ENCODE data around the gene CCL16. TPM values are rescaled to one million over a fixed set of nuclear protein-coding genes. Genes with fewer than 3 reads are reported as not detected.
"Not testable (repeated sequence)": the region's sequence is repeated elsewhere in the genome, so short reads cannot be mapped to it uniquely, and the experiment has no call there.

CCL16 gene
- total RNA-seq, 2 experiments from 2014 or later, result not detected

DNA sequence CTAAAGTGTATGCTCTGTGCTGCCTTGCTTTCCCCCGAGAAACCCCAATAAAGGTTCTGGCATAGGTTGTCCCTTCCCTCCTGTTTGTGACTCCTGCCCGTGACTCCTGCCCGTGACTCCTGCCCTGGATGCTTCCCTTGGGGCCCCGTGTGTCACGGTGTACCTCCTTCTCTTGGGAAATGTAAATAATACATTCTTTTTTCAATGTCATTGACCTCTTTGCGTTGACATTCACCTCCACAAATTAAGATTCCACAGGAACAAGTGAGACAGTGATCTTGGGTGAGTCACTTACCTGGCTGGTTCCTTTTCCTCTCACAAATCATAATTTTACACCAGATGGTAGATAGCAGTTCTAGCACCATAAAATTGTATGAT, 19.4 kb upstream of the CCL16 start:
- H3K36me3 ChIP-seq (ENCODE audit: insufficient read depth, low read length), result no peaks in the 10 kb centered on the region
- ChIA-PET POLR2A (interaction anchor here (1.3 kb wide), 1 partner anchor 27 kb away, joined by 8 read pairs; no protein-coding TSS in a partner anchor), CTCF (ENCODE audit: unreplicated experiment) (no interaction called here)
- H3K9me3 ChIP-seq (ENCODE audit: low read length), result no peaks in the 10 kb centered on the region
- intact Hi-C loops (cut with micrococcal nuclease; ENCODE audit: unreplicated experiment), result no loop called here
- DNase-seq (ENCODE audit: low spot score), result no peak
- no peak overlapping the region for H2AFZ ChIP-seq (ENCODE audit: low read length)
- H3K9me2 ChIP-seq (ENCODE audit: insufficient read depth, low read length), result no peaks in the 10 kb centered on the region
- H3K79me2 ChIP-seq (ENCODE audit: insufficient read depth, low read depth, low read length), result no peaks in the 10 kb centered on the region
- TF ChIP-seq EZH2phosphoT487 (IDR thresholded peaks at IDR 0.05; ENCODE audit: borderline replicate concordance, low read depth, low read length) (no peak), CTCF (conservative IDR thresholded peaks at IDR 0.05; ENCODE audit: low read length) (no peak)
- no peaks in the 10 kb centered on the region for H3K4me1 ChIP-seq (ENCODE audit: insufficient read depth, low read length, poor library complexity, severe bottlenecking)
- H3K4me2 ChIP-seq (ENCODE audit: low read length), result no peak overlapping the region
- no peaks in the 10 kb centered on the region for H4K20me1 ChIP-seq (ENCODE audit: insufficient read depth, low read length)
- BruUV-seq (replicated peaks), result no TSS peak
- H3K4me3 ChIP-seq (ENCODE audit: low read depth, low read length, poor library complexity, severe bottlenecking), result no peak overlapping the region
- no peak overlapping the region for H3K27ac ChIP-seq (ENCODE audit: low read depth, low read length, poor library complexity, severe bottlenecking)

- H3K4me2 ChIP-seq (ENCODE audit: low read length), result no peak overlapping the region
- no peaks in the 10 kb centered on the region for H3K9me2 ChIP-seq (ENCODE audit: insufficient read depth, low read length)
- no peaks in the 10 kb centered on the region for H3K79me2 ChIP-seq (ENCODE audit: insufficient read depth, low read depth, low read length)
- BruUV-seq (replicated peaks), result no TSS peak
- no peak overlapping the region for H3K27ac ChIP-seq (ENCODE audit: low read depth, low read length, poor library complexity, severe bottlenecking)
- TF ChIP-seq CTCF (conservative IDR thresholded peaks at IDR 0.05; ENCODE audit: low read length), result no peak
- no peak for TF ChIP-seq EZH2phosphoT487 (IDR thresholded peaks at IDR 0.05; ENCODE audit: borderline replicate concordance, low read depth, low read length)
- H3K4me3 ChIP-seq (ENCODE audit: low read depth, low read length, poor library complexity, severe bottlenecking), result no peak overlapping the region
- H3K4me1 ChIP-seq (ENCODE audit: insufficient read depth, low read length, poor library complexity, severe bottlenecking), result no peaks in the 10 kb centered on the region
- no peak overlapping the region for H2AFZ ChIP-seq (ENCODE audit: low read length)
- no peak for DNase-seq (ENCODE audit: low spot score)
- intact Hi-C loops (cut with micrococcal nuclease; ENCODE audit: unreplicated experiment), result no loop called here
- no peaks in the 10 kb centered on the region for H4K20me1 ChIP-seq (ENCODE audit: insufficient read depth, low read length)
- H3K36me3 ChIP-seq (ENCODE audit: insufficient read depth, low read length), result no peaks in the 10 kb centered on the region
- ChIA-PET CTCF (ENCODE audit: unreplicated experiment) (no interaction called here), POLR2A (no interaction called here)
- H3K9me3 ChIP-seq (ENCODE audit: low read length), result no peaks in the 10 kb centered on the region
These were observed 17.5 kb upstream of the CCL16 start for GRCh38 chr17:35998756-35999155.

DNA sequence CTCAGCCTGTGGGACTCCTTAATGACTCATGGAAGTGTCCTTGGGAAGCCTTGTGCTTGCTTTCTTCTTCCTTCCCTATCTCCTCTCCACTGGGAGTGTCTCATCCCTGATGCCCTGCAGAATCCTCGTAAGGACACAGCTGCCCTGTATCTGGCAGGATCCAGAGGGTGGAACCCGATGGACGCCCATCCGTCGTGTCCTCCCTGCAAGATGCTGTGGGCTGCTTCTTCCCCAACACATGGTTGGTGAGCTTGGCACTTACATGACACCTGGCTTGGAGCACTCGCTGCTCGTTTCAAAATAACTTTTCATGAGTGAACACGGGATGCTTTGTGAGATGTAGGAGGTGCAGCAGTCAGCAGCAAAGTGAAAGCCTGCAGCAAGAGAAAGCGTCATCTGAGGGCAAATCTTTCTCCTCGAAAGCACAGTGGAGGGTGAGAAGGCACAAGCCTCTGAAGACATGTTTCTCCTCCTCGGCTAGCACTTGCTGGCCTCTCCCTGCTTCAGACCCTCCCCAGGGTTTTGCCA, 16.8 kb upstream of the CCL16 start:
- no peaks in the 10 kb centered on the region for H3K79me2 ChIP-seq (ENCODE audit: insufficient read depth, low read depth, low read length)
- H3K9me2 ChIP-seq (ENCODE audit: insufficient read depth, low read length), result no peaks in the 10 kb centered on the region
- BruUV-seq (replicated peaks), result no TSS peak
- H4K20me1 ChIP-seq (ENCODE audit: insufficient read depth, low read length), result no peaks in the 10 kb centered on the region
- intact Hi-C loops (cut with micrococcal nuclease; ENCODE audit: unreplicated experiment), result no loop called here
- no peak for TF ChIP-seq EZH2phosphoT487 (IDR thresholded peaks at IDR 0.05; ENCODE audit: borderline replicate concordance, low read depth, low read length)
- TF ChIP-seq CTCF (conservative IDR thresholded peaks at IDR 0.05; ENCODE audit: low read length), result no peak
- ChIA-PET POLR2A (no interaction called here), CTCF (ENCODE audit: unreplicated experiment) (no interaction called here)
- H3K4me3 ChIP-seq (ENCODE audit: low read depth, low read length, poor library complexity, severe bottlenecking), result no peak overlapping the region
- no peak for DNase-seq (ENCODE audit: low spot score)
- no peaks in the 10 kb centered on the region for H3K9me3 ChIP-seq (ENCODE audit: low read length)
- no peaks in the 10 kb centered on the region for H3K4me1 ChIP-seq (ENCODE audit: insufficient read depth, low read length, poor library complexity, severe bottlenecking)
- no peaks in the 10 kb centered on the region for H3K36me3 ChIP-seq (ENCODE audit: insufficient read depth, low read length)
- H3K4me2 ChIP-seq (ENCODE audit: low read length), result no peak overlapping the region
- no peak overlapping the region for H2AFZ ChIP-seq (ENCODE audit: low read length)
- H3K27ac ChIP-seq (ENCODE audit: low read depth, low read length, poor library complexity, severe bottlenecking), result no peak overlapping the region

DNA sequence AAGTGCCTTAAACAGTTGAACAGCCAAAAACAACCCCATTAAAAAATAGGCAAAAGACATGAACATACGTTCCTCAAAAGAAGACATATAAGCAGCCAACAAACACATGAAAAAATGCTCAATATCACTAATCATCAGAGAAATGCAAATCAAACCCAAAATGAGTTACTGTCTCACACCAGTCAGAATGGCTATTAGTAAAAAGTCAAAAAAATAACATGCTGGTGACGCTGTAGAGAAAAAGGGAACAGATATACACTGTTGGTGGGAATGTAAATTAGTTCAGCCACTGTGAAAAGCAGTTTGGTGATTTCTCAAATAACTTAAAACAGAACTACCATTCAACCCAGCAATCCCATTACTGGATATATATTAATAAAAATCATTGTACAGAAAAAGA, 14.0 kb upstream of the CCL16 start:
- H3K4me1 ChIP-seq (ENCODE audit: insufficient read depth, low read length, poor library complexity, severe bottlenecking); BruUV-seq (replicated peaks); intact Hi-C loops (cut with micrococcal nuclease; ENCODE audit: unreplicated experiment); H3K36me3 ChIP-seq (ENCODE audit: insufficient read depth, low read length); H2AFZ ChIP-seq (ENCODE audit: low read length); H3K9me2 ChIP-seq (ENCODE audit: insufficient read depth, low read length); H4K20me1 ChIP-seq (ENCODE audit: insufficient read depth, low read length); H3K4me3 ChIP-seq (ENCODE audit: low read depth, low read length, poor library complexity, severe bottlenecking); DNase-seq (ENCODE audit: low spot score); H3K4me2 ChIP-seq (ENCODE audit: low read length); H3K9me3 ChIP-seq (ENCODE audit: low read length); H3K79me2 ChIP-seq (ENCODE audit: insufficient read depth, low read depth, low read length); CTCF ChIA-PET (ENCODE audit: unreplicated experiment); POLR2A ChIA-PET; H3K27ac ChIP-seq (ENCODE audit: low read depth, low read length, poor library complexity, severe bottlenecking): not testable (repeated sequence)
